ENCODE results near the gene NRG3.

The NRG3 gene

DNA sequence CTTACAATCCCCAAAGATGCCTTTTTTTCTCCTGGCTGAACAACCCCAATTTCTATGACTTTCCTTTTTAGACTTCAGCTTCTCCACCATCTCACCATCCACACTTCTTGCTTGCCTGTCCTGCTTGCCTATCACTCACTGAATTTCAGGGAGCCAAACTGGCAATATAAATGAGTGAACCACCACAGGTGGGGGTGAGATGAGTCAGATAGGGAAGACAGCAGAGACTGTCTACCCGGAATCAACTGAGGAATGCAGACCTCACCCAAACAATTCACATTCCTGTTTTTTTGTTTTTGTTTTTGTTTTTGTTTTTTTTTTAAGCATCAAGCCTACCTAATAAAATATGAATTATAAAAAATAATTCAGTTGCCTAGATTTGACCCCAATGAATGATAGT is 273.8 kb downstream of the NRG3 start:
- peaks cover 27% of the 10 kb centered on the region for H3K4me1 Mint-ChIP-seq
- no peaks in the 10 kb centered on the region for H3K36me3 Mint-ChIP-seq (ENCODE audit: low read depth)
- H3K9me3 Mint-ChIP-seq = no peaks in the 10 kb centered on the region
- H3K27me3 Mint-ChIP-seq (ENCODE audit: low read depth) = peaks cover 4% of the 10 kb centered on the region
- no peak overlapping the region for H3K27ac Mint-ChIP-seq
- TF ChIP-seq, protein P1, sequence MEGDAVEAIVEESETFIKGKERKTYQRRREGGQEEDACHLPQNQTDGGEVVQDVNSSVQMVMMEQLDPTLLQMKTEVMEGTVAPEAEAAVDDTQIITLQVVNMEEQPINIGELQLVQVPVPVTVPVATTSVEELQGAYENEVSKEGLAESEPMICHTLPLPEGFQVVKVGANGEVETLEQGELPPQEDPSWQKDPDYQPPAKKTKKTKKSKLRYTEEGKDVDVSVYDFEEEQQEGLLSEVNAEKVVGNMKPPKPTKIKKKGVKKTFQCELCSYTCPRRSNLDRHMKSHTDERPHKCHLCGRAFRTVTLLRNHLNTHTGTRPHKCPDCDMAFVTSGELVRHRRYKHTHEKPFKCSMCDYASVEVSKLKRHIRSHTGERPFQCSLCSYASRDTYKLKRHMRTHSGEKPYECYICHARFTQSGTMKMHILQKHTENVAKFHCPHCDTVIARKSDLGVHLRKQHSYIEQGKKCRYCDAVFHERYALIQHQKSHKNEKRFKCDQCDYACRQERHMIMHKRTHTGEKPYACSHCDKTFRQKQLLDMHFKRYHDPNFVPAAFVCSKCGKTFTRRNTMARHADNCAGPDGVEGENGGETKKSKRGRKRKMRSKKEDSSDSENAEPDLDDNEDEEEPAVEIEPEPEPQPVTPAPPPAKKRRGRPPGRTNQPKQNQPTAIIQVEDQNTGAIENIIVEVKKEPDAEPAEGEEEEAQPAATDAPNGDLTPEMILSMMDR (IDR thresholded peaks at IDR 0.05; ENCODE audit: unreplicated experiment in 3 of 3) = no peak
- H3K4me3 Mint-ChIP-seq = no peak overlapping the region

DNA sequence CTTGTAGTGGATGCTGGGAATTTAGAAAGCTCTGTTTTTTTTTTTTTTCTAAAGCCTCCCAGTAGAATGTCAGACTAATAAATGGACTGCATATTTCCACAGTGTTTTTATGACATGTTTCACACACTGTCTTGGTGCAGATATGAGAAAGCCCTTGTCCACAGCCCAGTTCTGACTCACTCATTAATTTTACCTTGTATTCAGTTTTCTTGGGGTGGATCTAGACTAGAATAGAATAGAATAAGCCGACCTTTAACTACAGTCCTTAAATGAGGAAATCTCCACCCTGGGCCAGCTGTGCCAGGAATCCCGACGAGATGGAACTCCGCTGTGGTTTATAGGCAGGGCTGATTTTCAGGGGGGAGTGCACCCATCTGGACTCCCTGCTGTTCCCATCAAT is 274.7 kb downstream of the NRG3 start:
- TF ChIP-seq, protein P1 (IDR thresholded peaks at IDR 0.05; ENCODE audit: unreplicated experiment in 3 of 3) = no peak
- no peaks in the 10 kb centered on the region for H3K9me3 Mint-ChIP-seq
- H3K4me3 Mint-ChIP-seq = no peak overlapping the region
- no peak overlapping the region for H3K27ac Mint-ChIP-seq
- peaks cover 21% of the 10 kb centered on the region for H3K4me1 Mint-ChIP-seq
- peaks cover 4% of the 10 kb centered on the region for H3K27me3 Mint-ChIP-seq (ENCODE audit: low read depth)
- no peaks in the 10 kb centered on the region for H3K36me3 Mint-ChIP-seq (ENCODE audit: low read depth)

GRCh38 chr10:82150123-82150900 is 275.3 kb downstream of the NRG3 start:
- peaks cover 4% of the 10 kb centered on the region for H3K27me3 Mint-ChIP-seq (ENCODE audit: low read depth)
- no peak overlapping the region for H3K4me3 Mint-ChIP-seq
- peak overlapping the region in 1 of 3 experiments; percentile 2 for H3K27ac Mint-ChIP-seq
- no peaks in the 10 kb centered on the region for H3K36me3 Mint-ChIP-seq (ENCODE audit: low read depth)
- no peaks in the 10 kb centered on the region for H3K9me3 Mint-ChIP-seq
- TF ChIP-seq, protein P1 (IDR thresholded peaks at IDR 0.05; ENCODE audit: unreplicated experiment in 3 of 3) = peak in 2 of 3 experiments; percentile 35 to 45
- H3K4me1 Mint-ChIP-seq = peaks cover 17% of the 10 kb centered on the region

DNA sequence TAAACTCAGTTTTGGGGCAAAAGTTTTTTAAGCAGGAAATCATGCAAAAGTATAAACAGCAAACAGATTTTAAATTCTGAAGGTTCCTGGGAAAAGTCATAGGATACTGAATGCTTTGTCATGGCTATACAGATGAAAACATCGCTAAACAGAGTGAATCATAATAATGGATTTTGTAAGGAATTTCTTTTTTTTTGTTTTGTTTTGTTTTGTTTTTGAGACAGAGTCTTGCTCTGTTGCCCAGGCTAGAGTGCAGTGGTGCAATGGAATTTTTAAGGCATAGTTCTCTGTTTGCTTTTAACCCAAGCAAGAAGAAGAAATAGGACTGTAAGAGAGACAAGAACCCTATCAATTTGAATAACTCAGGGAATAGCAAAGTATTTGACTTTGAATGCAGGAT is 285.3 kb downstream of the NRG3 start:
- TF ChIP-seq, protein P1 (IDR thresholded peaks at IDR 0.05; ENCODE audit: unreplicated experiment in 3 of 3) = no peak
- Mint-ChIP-seq H3K27me3 (ENCODE audit: low read depth) (no peaks in the 10 kb centered on the region), H3K4me3 (no peak overlapping the region), H3K9me3 (no peaks in the 10 kb centered on the region), H3K27ac (no peak overlapping the region), H3K36me3 (ENCODE audit: low read depth) (no peaks in the 10 kb centered on the region), H3K4me1 (no peaks in the 10 kb centered on the region)

GRCh38 chr10:82161264-82161663 is 286.3 kb downstream of the NRG3 start:
- no peaks in the 10 kb centered on the region for H3K4me1 Mint-ChIP-seq
- H3K36me3 Mint-ChIP-seq (ENCODE audit: low read depth) = no peaks in the 10 kb centered on the region
- TF ChIP-seq, protein P1 (IDR thresholded peaks at IDR 0.05; ENCODE audit: unreplicated experiment in 3 of 3) = no peak
- no peaks in the 10 kb centered on the region for H3K9me3 Mint-ChIP-seq
- H3K27ac Mint-ChIP-seq = no peak overlapping the region
- no peak overlapping the region for H3K4me3 Mint-ChIP-seq
- H3K27me3 Mint-ChIP-seq (ENCODE audit: low read depth) = no peaks in the 10 kb centered on the region
